Liver (tissue), 9 donors: Measurements from ENCODE around the gene QSOX1. TPM values are rescaled to one million over a fixed set of nuclear protein-coding genes. Genes with fewer than 3 reads are reported as not detected.

ENCODE experiments used
- DNase-seq: peaks from one replicate; pipeline ENCODE4 v3.0.0-alpha.2; 2017; ENCODE audit warnings: low spot score
- H3K27ac ChIP-seq, 2 donors: one replicate each; pipeline ENCODE4 v1.7.0; 2013; ENCODE audit warnings: inconsistent platforms in 2 of 2, low read length in 2 of 2, control low read depth in 1 of 2, low read depth in 1 of 2, mild to moderate bottlenecking in 1 of 2
- H3K27me3 ChIP-seq, 4 donors: one replicate each; pipeline versions ENCODE4 v1.6.1 to v1.7.0; 2013; ENCODE audit warnings: low read length in 3 of 4, inconsistent platforms in 1 of 4, mild to moderate bottlenecking in 1 of 4, moderate library complexity in 1 of 4; ENCODE audit not compliant: control insufficient read depth in 4 of 4, insufficient read depth in 4 of 4
- H3K36me3 ChIP-seq, 4 donors: one replicate each; pipeline versions ENCODE4 v1.6.1 to v1.7.0; 2013; ENCODE audit warnings: low read length in 3 of 4, mild to moderate bottlenecking in 3 of 4, low read depth in 1 of 4, moderate library complexity in 1 of 4; ENCODE audit not compliant: control insufficient read depth in 4 of 4, insufficient read depth in 3 of 4
- H3K4me1 ChIP-seq, 4 donors: one replicate each; pipeline versions ENCODE4 v1.6.1 to v1.7.0; 2013; ENCODE audit warnings: low read length in 3 of 4, mild to moderate bottlenecking in 3 of 4, moderate library complexity in 1 of 4; ENCODE audit not compliant: control insufficient read depth in 4 of 4, insufficient read depth in 4 of 4
- H3K4me3 ChIP-seq, 3 donors: one replicate each; pipeline versions ENCODE4 v1.6.1 to v1.7.0; 2013; ENCODE audit warnings: low read length in 3 of 3, control low read depth in 1 of 3, low read depth in 1 of 3, mild to moderate bottlenecking in 1 of 3
- H3K9ac ChIP-seq, 2 donors: one replicate each; pipeline ENCODE4 v1.7.0; 2013; ENCODE audit warnings: low read length in 2 of 2, mild to moderate bottlenecking in 2 of 2, moderate library complexity in 2 of 2, control low read depth in 1 of 2, low read depth in 1 of 2
- H3K9me3 ChIP-seq, 4 donors: one replicate each; pipeline versions ENCODE4 v1.6.1 to v1.7.0; 2013; ENCODE audit warnings: low read length in 3 of 4; ENCODE audit not compliant: control insufficient read depth in 4 of 4
- EGR1 ChIP-seq, 2 donors: IDR thresholded peaks; 2 replicates each; pipeline ENCODE4 v1.6.1; 2016 to 2018; ENCODE audit warnings: antibody characterized with exemption in 2 of 2, low read depth in 2 of 2
- GABPA ChIP-seq, 2 donors: IDR thresholded peaks in 1 of 2; conservative IDR thresholded peaks in 1 of 2; 2 replicates each; pipeline ENCODE4 v1.6.1; 2016; ENCODE audit warnings: antibody characterized with exemption in 2 of 2, mild to moderate bottlenecking in 1 of 2, moderate library complexity in 1 of 2
- HNF4A ChIP-seq, 2 donors: conservative IDR thresholded peaks; 2 replicates each; pipeline ENCODE4 v1.6.1; 2016; ENCODE audit warnings: antibody characterized with exemption in 2 of 2, mild to moderate bottlenecking in 2 of 2
- HNF4G ChIP-seq: IDR thresholded peaks from 2 replicates; pipeline ENCODE4 v1.6.1; 2016; ENCODE audit warnings: antibody characterized with exemption
- JUND ChIP-seq, 2 donors: IDR thresholded peaks; 2 replicates each; pipeline ENCODE4 v1.6.1; 2016; ENCODE audit warnings: antibody characterized with exemption in 2 of 2
- NR2F2 ChIP-seq: IDR thresholded peaks from 2 replicates; pipeline ENCODE4 v1.6.1; 2016; ENCODE audit warnings: antibody characterized with exemption
- RXRA ChIP-seq, 2 donors: IDR thresholded peaks; 2 replicates each; pipeline ENCODE4 v1.6.1; 2017 to 2018; ENCODE audit warnings: antibody characterized with exemption in 2 of 2, mild to moderate bottlenecking in 1 of 2
- SP1 ChIP-seq: IDR thresholded peaks from 2 replicates; pipeline ENCODE4 v1.6.1; 2018; ENCODE audit warnings: antibody characterized with exemption, mild to moderate bottlenecking
- TAF1 ChIP-seq: conservative IDR thresholded peaks from 2 replicates; pipeline ENCODE4 v1.6.1; 2016; ENCODE audit warnings: antibody characterized with exemption, mild to moderate bottlenecking
- WGBS: extraction: QIAGEN DNeasy Blood & Tissue Kit; methylation state at CpG from one replicate; pipeline ENCODE4 v1.1.7; 2013; 5-methylcytosine and 5-hydroxymethylcytosine counted together
- polyA plus RNA-seq, 2 donors: library from polyadenylated mRNA; stranded (reverse) in 1 of 2; unstranded in 1 of 2; fragments of 200-250 nt in 1 of 2; fragments of >200 nt in 1 of 2; fragmentation: Nextera tagmentation in 1 of 2; extraction: Ambion mirVana in 1 of 2; gene quantifications; one replicate each; pipeline versions ENCODE4 v1.2.1 to v1.2.3, GENCODE V29; 2013 to 2015
- total RNA-seq, 2 donors: library from RNA; depleted of rRNA; stranded (reverse); fragments of >200 nt; gene quantifications; one replicate each; pipeline ENCODE4 v1.2.3, GENCODE V29; 2014
- TF ChIP-seq, protein P1 (sequence below): fragments of 150-350 bp; IDR thresholded peaks from 2 replicates; pipeline ENCODE4 v1.5.1; 2017; ENCODE audit warnings: improper control_type of control experiment, low read depth, low read length; ENCODE audit not compliant: missing input control
- TF ChIP-seq, protein P2 (sequence below): IDR thresholded peaks from 2 replicates; pipeline ENCODE4 v1.6.1; 2016; ENCODE audit warnings: antibody characterized with exemption, mild to moderate bottlenecking
- TF ChIP-seq, protein P3 (sequence below): IDR thresholded peaks from 2 replicates; pipeline ENCODE4 v1.6.1; 2016; ENCODE audit warnings: antibody characterized with exemption
- donor health status: healthy.
- donor health status: healthy.
- donor health status: healthy.
- donor health status: healthy.
- donor health status: healthy.

Gene QSOX1
- total and polyA plus RNA-seq, 4 donors: 14.3 to 49.2 (median 38.1) TPM

DNA sequence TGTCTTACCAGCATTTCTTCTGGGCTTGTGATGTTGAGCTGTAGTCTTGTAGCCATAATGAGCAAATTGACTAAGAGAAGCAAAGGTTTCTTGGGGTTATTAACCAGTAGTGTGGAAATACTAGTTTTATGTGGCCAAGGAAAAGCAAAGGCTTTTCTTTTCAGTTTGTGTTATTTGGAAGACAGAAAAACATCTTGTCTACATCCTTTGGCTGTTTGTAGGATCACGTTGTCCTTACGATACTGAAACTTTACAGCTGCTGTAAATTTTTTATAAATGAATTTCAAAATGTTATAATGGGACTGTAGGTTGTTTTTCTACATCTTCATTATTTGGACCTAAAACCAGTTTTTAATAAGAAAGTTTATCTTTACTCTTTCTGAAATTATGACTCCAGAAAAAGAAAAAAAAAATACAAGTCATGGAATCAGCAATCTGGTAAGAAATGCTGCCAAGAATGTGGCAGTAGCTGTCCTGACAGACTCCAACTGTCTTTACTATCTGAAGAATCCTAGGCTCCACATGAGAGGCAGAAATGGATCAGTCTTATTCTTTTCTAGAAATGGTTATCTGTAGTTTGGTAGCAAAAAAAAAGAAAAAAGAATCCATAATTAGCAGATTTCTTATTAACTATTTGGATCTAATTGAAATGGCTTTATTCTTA, 41.6 kb upstream of the QSOX1 start:
- peaks cover 8 to 21% (median 17%) of the 10 kb centered on the region in 4 donors for H3K36me3 ChIP-seq
- no peak overlapping the region for H3K9ac ChIP-seq
- H3K4me1 ChIP-seq: peaks cover 0 to 1% (median 0%) of the 10 kb centered on the region in 4 donors
- no peak for DNase-seq
- TF ChIP-seq GABPA (IDR thresholded peaks at IDR 0.05 in 1 of 2, conservative IDR thresholded peaks at IDR 0.05 in 1 of 2) (no peak), NR2F2 (peak; percentile 31), JUND (IDR thresholded peaks at IDR 0.05) (no peak), SP1 (peak; percentile 28), TAF1 (no peak)
- TF ChIP-seq, protein P1, sequence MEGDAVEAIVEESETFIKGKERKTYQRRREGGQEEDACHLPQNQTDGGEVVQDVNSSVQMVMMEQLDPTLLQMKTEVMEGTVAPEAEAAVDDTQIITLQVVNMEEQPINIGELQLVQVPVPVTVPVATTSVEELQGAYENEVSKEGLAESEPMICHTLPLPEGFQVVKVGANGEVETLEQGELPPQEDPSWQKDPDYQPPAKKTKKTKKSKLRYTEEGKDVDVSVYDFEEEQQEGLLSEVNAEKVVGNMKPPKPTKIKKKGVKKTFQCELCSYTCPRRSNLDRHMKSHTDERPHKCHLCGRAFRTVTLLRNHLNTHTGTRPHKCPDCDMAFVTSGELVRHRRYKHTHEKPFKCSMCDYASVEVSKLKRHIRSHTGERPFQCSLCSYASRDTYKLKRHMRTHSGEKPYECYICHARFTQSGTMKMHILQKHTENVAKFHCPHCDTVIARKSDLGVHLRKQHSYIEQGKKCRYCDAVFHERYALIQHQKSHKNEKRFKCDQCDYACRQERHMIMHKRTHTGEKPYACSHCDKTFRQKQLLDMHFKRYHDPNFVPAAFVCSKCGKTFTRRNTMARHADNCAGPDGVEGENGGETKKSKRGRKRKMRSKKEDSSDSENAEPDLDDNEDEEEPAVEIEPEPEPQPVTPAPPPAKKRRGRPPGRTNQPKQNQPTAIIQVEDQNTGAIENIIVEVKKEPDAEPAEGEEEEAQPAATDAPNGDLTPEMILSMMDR: no peak
- TF ChIP-seq, protein P2, sequence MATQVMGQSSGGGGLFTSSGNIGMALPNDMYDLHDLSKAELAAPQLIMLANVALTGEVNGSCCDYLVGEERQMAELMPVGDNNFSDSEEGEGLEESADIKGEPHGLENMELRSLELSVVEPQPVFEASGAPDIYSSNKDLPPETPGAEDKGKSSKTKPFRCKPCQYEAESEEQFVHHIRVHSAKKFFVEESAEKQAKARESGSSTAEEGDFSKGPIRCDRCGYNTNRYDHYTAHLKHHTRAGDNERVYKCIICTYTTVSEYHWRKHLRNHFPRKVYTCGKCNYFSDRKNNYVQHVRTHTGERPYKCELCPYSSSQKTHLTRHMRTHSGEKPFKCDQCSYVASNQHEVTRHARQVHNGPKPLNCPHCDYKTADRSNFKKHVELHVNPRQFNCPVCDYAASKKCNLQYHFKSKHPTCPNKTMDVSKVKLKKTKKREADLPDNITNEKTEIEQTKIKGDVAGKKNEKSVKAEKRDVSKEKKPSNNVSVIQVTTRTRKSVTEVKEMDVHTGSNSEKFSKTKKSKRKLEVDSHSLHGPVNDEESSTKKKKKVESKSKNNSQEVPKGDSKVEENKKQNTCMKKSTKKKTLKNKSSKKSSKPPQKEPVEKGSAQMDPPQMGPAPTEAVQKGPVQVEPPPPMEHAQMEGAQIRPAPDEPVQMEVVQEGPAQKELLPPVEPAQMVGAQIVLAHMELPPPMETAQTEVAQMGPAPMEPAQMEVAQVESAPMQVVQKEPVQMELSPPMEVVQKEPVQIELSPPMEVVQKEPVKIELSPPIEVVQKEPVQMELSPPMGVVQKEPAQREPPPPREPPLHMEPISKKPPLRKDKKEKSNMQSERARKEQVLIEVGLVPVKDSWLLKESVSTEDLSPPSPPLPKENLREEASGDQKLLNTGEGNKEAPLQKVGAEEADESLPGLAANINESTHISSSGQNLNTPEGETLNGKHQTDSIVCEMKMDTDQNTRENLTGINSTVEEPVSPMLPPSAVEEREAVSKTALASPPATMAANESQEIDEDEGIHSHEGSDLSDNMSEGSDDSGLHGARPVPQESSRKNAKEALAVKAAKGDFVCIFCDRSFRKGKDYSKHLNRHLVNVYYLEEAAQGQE: no peak
- H3K27ac ChIP-seq: no peak overlapping the region
- H3K27me3 ChIP-seq: no peaks in the 10 kb centered on the region
- no peaks in the 10 kb centered on the region for H3K9me3 ChIP-seq
- H3K4me3 ChIP-seq: no peak overlapping the region
- 87% methylated on average over 2 of the region's 2 CpGs for WGBS

DNA sequence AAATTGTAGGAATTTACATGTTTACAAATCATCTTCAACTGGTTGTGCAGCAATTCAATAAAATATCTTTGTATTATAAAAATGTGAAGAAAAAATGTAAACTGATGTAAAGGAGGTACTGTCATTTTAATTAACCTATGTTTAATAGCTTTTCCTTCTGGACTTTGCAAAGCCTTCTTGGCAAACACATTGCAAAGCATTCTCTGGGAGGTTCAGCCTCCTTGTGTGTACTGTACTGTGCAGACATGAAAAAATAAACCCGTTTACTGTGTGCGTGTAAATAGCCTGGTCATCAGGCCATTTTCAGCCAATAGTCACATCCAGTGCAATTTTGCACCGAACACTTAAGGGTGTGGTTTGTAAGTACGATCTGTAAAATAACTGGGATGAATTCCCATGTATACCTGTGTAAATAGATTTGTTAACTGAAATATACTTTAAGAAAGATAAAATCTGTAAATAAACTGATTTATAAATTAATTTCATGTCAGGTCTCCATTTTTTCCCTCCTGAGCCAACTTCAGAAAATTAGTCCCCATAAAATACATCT, 40.2 kb upstream of the QSOX1 start:
- H3K4me3 ChIP-seq: no peak overlapping the region
- H3K27me3 ChIP-seq: no peaks in the 10 kb centered on the region
- no peak overlapping the region for H3K27ac ChIP-seq
- TF ChIP-seq RXRA (IDR thresholded peaks at IDR 0.05): no peak
- no peak for TF ChIP-seq EGR1 (IDR thresholded peaks at IDR 0.05; ENCODE audit: low read depth in 2 of 2)
- no peak for TF ChIP-seq GABPA (IDR thresholded peaks at IDR 0.05 in 1 of 2, conservative IDR thresholded peaks at IDR 0.05 in 1 of 2)
- no peak for TF ChIP-seq HNF4A (conservative IDR thresholded peaks at IDR 0.05)
- no peak for TF ChIP-seq NR2F2
- TF ChIP-seq, protein P3, sequence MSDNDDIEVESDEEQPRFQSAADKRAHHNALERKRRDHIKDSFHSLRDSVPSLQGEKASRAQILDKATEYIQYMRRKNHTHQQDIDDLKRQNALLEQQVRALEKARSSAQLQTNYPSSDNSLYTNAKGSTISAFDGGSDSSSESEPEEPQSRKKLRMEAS: no peak
- no peak for TF ChIP-seq HNF4G
- WGBS: 87% methylated on average over 4 of the region's 4 CpGs
- DNase-seq: no peak
- H3K9ac ChIP-seq: no peak overlapping the region
- H3K36me3 ChIP-seq: peaks cover 6 to 21% (median 14%) of the 10 kb centered on the region in 4 donors
- no peaks in the 10 kb centered on the region for H3K4me1 ChIP-seq
- no peaks in the 10 kb centered on the region for H3K9me3 ChIP-seq
